Calu3 (cell line): ENCODE measurements around the gene NUDT21. TPM values are rescaled to one million over a fixed set of nuclear protein-coding genes. Genes with fewer than 3 reads are reported as not detected.

ENCODE experiments used
- BruUV-seq: library from RNA; stranded (reverse); fragments of 400-500 nt; replicated peaks from 2 replicates; lab custom pipeline; 2021; lab: Mats Ljungman, UMichigan
- CTCF ChIA-PET: fragments of 300-600 bp; sonication (Branson Sonifier 250); formaldehyde crosslinking; loops from one replicate; lab custom pipeline; 2022; ENCODE audit warnings: antibody characterized with exemption; lab: Charles Lee
- DNase-seq: peaks from one replicate; pipeline ENCODE4 v3.0.0; 2022
- H3K27ac Mint-ChIP-seq: one replicate; pipeline ENCODE4 v1.8.0; 2022; ENCODE audit warnings: mixed read lengths; ENCODE audit not compliant: unreplicated experiment
- H3K27me3 Mint-ChIP-seq: one replicate; pipeline ENCODE4 v1.8.0; 2022; ENCODE audit warnings: mixed read lengths; ENCODE audit not compliant: unreplicated experiment
- H3K36me3 Mint-ChIP-seq: one replicate; pipeline ENCODE4 v1.8.0; 2022; ENCODE audit warnings: mild to moderate bottlenecking, moderate library complexity, mixed read lengths; ENCODE audit not compliant: insufficient read depth, unreplicated experiment
- H3K4me1 Mint-ChIP-seq: one replicate; pipeline ENCODE4 v1.8.0; 2022; ENCODE audit warnings: mild to moderate bottlenecking, low read depth, mixed read lengths; ENCODE audit not compliant: unreplicated experiment
- H3K4me3 Mint-ChIP-seq: one replicate; pipeline ENCODE4 v1.8.0; 2022; ENCODE audit warnings: mild to moderate bottlenecking, low read depth, moderate library complexity, mixed read lengths; ENCODE audit not compliant: unreplicated experiment
- H3K9me3 Mint-ChIP-seq: one replicate; pipeline ENCODE4 v1.8.0; 2022; ENCODE audit warnings: low read depth, mixed read lengths; ENCODE audit not compliant: unreplicated experiment
- CTCF ChIP-seq: fragments of 200-600 bp; IDR thresholded peaks from one replicate; pipeline ENCODE4 v1.8.0; 2022; ENCODE audit warnings: antibody characterized with exemption; ENCODE audit not compliant: unreplicated experiment
- intact Hi-C: fragments of 100-400 bp; cut with micrococcal nuclease; formaldehyde crosslinking; loops from one replicate; pipeline ENCODE4 v1.10.0; 2022; ENCODE audit not compliant: unreplicated experiment
- total RNA-seq: library from RNA; stranded (reverse); gene quantifications from 2 replicates; pipeline ENCODE4 v1.2.3, GENCODE V29; 2022

The NUDT21 gene
- total RNA-seq, 1 experiment from 2014 or later: 266 TPM

DNA sequence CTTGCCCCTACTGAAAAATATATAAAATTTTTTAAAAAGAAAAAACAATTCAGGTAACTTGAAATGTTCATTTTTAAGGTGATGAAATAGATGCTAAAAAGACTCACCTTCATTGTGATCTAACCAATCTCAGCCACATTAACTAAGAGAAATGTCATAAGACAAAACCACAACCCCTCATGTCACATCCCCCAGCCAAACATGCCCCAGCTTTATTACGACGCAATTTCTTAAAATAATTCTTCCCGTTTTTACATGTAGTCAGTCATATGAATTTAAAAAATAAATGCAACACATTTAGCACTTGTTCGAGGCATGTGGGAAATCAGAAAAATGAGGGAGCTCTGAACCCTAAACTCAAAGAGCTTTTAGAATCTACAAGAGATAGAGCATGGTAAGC is 35.3 kb downstream of the NUDT21 start:
- no peaks in the 10 kb centered on the region for H3K9me3 Mint-ChIP-seq
- BruUV-seq: no TSS peak
- no peak for DNase-seq

GRCh38 chr16:56414366-56414765 is 36.8 kb downstream of the NUDT21 start:
- H3K27ac Mint-ChIP-seq: no peak overlapping the region
- peaks cover 3% of the 10 kb centered on the region for H3K4me1 Mint-ChIP-seq
- intact Hi-C loops: no loop called here
- H3K36me3 Mint-ChIP-seq: peaks cover 16% of the 10 kb centered on the region
- no peak for TF ChIP-seq CTCF
- no peak for DNase-seq
- CTCF ChIA-PET: no interaction called here
- no peak overlapping the region for H3K4me3 Mint-ChIP-seq
- H3K27me3 Mint-ChIP-seq: no peaks in the 10 kb centered on the region
- H3K9me3 Mint-ChIP-seq: no peaks in the 10 kb centered on the region
- no TSS peak for BruUV-seq

More for the DNA sequence above, 35.3 kb downstream of the NUDT21 start:
- H3K36me3 Mint-ChIP-seq: peaks cover 18% of the 10 kb centered on the region
- no peaks in the 10 kb centered on the region for H3K27me3 Mint-ChIP-seq
- peaks cover 12% of the 10 kb centered on the region for H3K4me1 Mint-ChIP-seq
- intact Hi-C loops: no loop called here
- CTCF ChIA-PET: no interaction called here
- no peak for TF ChIP-seq CTCF
- no peak overlapping the region for H3K4me3 Mint-ChIP-seq
- no peak overlapping the region for H3K27ac Mint-ChIP-seq

DNA sequence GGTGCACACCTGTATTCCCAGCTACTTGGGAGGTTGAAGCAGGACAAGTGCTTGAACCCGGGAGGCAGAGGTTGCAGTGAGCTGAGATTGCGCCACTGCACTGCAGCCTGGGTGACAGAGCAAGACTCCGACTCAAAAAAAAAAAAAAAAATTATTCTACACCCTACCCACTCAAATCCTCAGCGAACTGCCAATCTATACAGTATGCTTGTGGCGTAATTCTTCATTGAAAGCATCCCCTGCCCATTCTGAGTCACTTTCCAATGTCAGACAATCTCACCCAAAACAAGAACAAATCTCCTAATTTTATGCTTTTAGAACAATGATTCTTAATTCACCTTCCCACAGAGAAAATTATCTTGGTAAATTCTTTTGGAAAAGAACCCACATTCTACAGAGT is 37.8 kb downstream of the NUDT21 start:
- H3K36me3 Mint-ChIP-seq: peaks cover 26% of the 10 kb centered on the region
- no peak for TF ChIP-seq CTCF
- CTCF ChIA-PET: no interaction called here
- BruUV-seq: no TSS peak
- H3K4me3 Mint-ChIP-seq: no peak overlapping the region
- H3K4me1 Mint-ChIP-seq: peaks cover 13% of the 10 kb centered on the region
- no peak for DNase-seq
- H3K9me3 Mint-ChIP-seq: no peaks in the 10 kb centered on the region
- no peaks in the 10 kb centered on the region for H3K27me3 Mint-ChIP-seq
- intact Hi-C loops: no loop called here
- H3K27ac Mint-ChIP-seq: no peak overlapping the region

GRCh38 chr16:56411624-56412023 is 39.5 kb downstream of the NUDT21 start:
- CTCF ChIA-PET: no interaction called here
- no TSS peak for BruUV-seq

More at GRCh38 chr16:56411624-56412023, 39.5 kb downstream of the NUDT21 start:
- Mint-ChIP-seq H3K4me1 (peaks cover 18% of the 10 kb centered on the region), H3K4me3 (no peak overlapping the region), H3K27ac (no peak overlapping the region), H3K27me3 (no peaks in the 10 kb centered on the region), H3K9me3 (no peaks in the 10 kb centered on the region), H3K36me3 (peaks cover 30% of the 10 kb centered on the region)
- DNase-seq: no peak
- TF ChIP-seq CTCF: no peak
- intact Hi-C loops: no loop called here
